Left ventricle myocardium inferior (tissue), 1 donor: Measurements from ENCODE around the gene TUBGCP3. TPM values are rescaled to one million over a fixed set of nuclear protein-coding genes. Genes with fewer than 3 reads are reported as not detected.

Source experiments
- DNase-seq: peaks from one replicate; pipeline ENCODE4 v3.0.0-alpha.2; 2020
- H3K27ac ChIP-seq: fragments of 200-600 bp; replicated peaks from 2 replicates; pipeline ENCODE4 v1.8.0; 2021
- H3K27me3 ChIP-seq: fragments of 200-600 bp; 2 replicates; pipeline ENCODE4 v1.8.0; 2021; ENCODE audit warnings: low read depth
- H3K36me3 ChIP-seq: fragments of 200-600 bp; 2 replicates; pipeline ENCODE4 v1.8.0; 2021
- H3K4me1 ChIP-seq: fragments of 200-600 bp; 2 replicates; pipeline ENCODE4 v1.8.0; 2021
- H3K4me3 ChIP-seq: fragments of 200-600 bp; 2 replicates; pipeline ENCODE4 v1.8.0; 2021; ENCODE audit warnings: mild to moderate bottlenecking, moderate library complexity
- H3K9me3 ChIP-seq: fragments of 200-600 bp; replicated peaks from 2 replicates; pipeline ENCODE4 v1.8.0; 2021
- intact Hi-C: fragments of 100-400 bp; cut with micrococcal nuclease; formaldehyde crosslinking; loops from one replicate; pipeline ENCODE4 v1.11.0; 2022
- total RNA-seq: library from RNA; stranded (reverse); fragmentation: NEBNext Ultra II Directional; extraction: Animal tissue kit (Norgen Biotek cat#: 25700); gene quantifications from one replicate; pipeline ENCODE4 v1.2.1, GENCODE V29; 2021
- TF ChIP-seq, protein P1 (sequence below): fragments of 200-600 bp; IDR thresholded peaks from 2 replicates; pipeline ENCODE4 v1.8.0; 2021; ENCODE audit warnings: antibody characterized with exemption, mild to moderate bottlenecking, borderline replicate concordance
- donor health status: DM: no; HTN: yes; CAD: no; lungs with severe emphysema.

TUBGCP3 gene
- total RNA-seq, 1 donor from 2014 or later, result 16.7 TPM

DNA sequence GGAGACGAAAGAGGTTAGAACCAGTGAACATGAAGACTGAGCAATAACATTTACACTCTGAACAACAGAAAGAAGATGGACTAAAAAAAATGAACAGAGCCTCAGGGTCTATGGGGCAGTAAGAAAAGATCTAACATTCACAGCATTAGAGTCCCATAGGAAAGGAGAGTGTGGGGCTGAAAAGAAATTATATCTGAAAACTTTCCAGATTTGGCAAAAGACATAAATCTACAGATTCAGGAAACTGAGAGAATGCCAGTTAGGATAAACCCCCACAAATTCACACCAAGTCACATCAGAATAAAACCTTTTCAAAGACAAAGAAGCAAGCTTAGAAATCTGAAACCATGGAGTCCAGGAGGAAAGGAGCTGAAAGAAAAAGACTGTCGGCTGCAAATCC is 20.3 kb upstream of the TUBGCP3 start:
- intact Hi-C loops, result loop anchor here (10.0 kb wide), 1 partner anchor 1133 kb away; no protein-coding TSS in a partner anchor
- Histone ChIP-seq H3K36me3 (no peaks in the 10 kb centered on the region), H3K27ac (no peak overlapping the region), H3K4me3 (no peak overlapping the region), H3K27me3 (peaks cover 8% of the 10 kb centered on the region), H3K4me1 (peaks cover 11% of the 10 kb centered on the region), H3K9me3 (no peaks in the 10 kb centered on the region)
- no peak for DNase-seq
- TF ChIP-seq, protein P1, sequence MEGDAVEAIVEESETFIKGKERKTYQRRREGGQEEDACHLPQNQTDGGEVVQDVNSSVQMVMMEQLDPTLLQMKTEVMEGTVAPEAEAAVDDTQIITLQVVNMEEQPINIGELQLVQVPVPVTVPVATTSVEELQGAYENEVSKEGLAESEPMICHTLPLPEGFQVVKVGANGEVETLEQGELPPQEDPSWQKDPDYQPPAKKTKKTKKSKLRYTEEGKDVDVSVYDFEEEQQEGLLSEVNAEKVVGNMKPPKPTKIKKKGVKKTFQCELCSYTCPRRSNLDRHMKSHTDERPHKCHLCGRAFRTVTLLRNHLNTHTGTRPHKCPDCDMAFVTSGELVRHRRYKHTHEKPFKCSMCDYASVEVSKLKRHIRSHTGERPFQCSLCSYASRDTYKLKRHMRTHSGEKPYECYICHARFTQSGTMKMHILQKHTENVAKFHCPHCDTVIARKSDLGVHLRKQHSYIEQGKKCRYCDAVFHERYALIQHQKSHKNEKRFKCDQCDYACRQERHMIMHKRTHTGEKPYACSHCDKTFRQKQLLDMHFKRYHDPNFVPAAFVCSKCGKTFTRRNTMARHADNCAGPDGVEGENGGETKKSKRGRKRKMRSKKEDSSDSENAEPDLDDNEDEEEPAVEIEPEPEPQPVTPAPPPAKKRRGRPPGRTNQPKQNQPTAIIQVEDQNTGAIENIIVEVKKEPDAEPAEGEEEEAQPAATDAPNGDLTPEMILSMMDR, result no peak

DNA sequence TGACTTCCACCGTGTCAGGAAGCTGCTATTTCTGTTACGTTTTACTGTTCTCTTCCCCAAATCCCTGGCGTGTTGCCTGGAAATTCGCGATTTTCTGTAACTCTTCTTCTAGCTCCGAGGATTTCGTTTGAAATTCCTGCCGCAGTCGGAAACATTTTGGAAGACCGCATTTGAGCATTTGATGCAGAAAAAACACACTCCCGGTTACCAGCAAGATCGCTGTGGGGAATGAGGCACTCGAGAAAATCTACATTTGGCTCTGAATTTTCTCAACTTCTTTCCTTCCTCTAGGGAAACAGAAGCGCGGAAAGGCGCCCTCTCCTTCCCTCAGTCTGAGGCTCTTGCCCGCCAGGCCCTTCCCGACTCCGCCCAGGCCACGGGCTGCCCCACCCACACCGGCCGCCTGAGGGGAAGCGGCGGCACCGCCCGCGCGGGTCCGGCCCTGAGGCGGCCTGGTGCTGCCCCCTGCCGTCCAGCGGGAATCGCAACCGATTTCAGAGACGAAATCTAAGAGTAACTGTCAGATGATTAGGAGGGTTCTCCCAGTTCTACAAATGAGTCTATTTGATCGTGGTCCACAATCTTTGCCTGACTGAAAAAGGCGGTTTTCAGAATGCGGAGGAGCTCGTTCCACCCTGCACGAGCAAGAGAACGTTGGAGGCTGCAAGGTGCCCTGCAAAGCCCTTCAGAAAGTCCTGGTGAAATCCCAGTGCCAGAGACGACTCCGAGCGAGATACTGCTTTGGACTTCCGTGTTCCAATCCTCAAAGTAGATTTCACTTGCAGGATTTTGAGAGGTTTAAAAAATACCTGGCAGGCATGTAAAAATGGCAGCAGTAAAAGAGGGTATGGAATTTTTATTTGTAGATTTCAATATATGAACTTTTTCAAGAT is 18.4 kb upstream of the TUBGCP3 start:
- TF ChIP-seq, protein P1, result peak; percentile 97
- Histone ChIP-seq H3K27me3 (peaks cover under 1% of the 10 kb centered on the region), H3K9me3 (no peaks in the 10 kb centered on the region), H3K36me3 (no peaks in the 10 kb centered on the region), H3K4me1 (peaks cover 11% of the 10 kb centered on the region), H3K27ac (peak overlapping the region; percentile 57), H3K4me3 (peak overlapping the region; percentile 62)
- intact Hi-C loops, result loop anchor here (10.0 kb wide), 1 partner anchor 1132 kb away; no protein-coding TSS in a partner anchor
- peak; percentile 93 for DNase-seq

DNA sequence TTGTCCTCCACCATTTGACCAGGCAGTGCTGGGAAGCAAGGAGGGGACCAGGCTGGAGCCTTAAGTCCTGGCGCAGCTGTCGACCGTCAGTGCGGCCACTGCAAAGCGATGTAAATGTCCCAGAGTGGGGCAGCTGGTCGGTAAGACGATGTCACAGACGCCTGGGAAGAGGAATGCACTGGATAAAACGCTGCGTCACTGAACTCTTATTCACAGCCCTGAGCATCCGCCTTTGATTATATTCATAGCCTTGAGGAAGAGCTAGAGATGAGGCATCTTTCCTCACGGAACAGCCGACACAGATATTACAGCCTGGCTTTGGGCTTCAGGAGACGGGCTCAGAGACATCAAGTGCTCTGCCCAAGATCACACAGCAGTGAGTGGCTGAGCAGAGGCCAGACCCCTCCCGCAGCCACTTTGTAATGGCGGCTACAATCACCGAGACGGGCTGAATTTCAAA is 17.6 kb upstream of the TUBGCP3 start:
- peak overlapping the region; percentile 57 for H3K27ac ChIP-seq
- peak overlapping the region; percentile 62 for H3K4me3 ChIP-seq

DNA sequence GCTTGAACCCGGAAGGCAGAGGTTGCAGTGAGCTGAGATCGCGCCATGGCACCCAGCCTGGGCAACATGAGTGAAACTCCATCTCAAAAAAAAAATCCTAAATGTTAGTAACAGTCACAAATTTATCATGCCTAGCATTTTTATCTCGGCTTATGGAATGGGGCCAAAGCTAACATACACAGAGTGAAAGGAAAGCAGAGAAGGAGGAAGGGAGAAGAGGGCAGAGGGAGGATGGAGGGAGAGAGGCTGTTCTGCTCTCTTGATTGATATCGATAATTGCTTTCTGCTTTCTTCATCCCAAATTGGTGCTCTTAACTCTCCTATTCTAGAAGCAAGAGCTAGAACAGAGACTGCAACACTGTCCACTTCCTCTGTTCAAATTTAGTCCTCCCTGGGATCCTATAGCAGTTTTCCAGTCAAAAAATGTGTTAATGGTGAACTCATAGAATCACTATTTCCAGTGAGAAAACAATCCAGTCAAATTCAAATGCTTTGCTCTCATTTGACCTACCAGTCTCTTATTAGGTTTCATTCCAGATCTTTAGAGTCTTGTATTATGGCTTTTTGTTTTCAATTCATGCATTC is 15.8 kb upstream of the TUBGCP3 start:
- no peak overlapping the region for H3K4me3 ChIP-seq
- TF ChIP-seq, protein P1, result no peak
- H3K36me3 ChIP-seq, result no peaks in the 10 kb centered on the region
- H3K4me1 ChIP-seq, result peaks cover 11% of the 10 kb centered on the region
- no peaks in the 10 kb centered on the region for H3K9me3 ChIP-seq
- intact Hi-C loops, result loop anchor here (10.0 kb wide), 1 partner anchor 1129 kb away; no protein-coding TSS in a partner anchor
- H3K27me3 ChIP-seq, result no peaks in the 10 kb centered on the region
- no peak overlapping the region for H3K27ac ChIP-seq
- no peak for DNase-seq

More for the DNA sequence above, 17.6 kb upstream of the TUBGCP3 start:
- H3K9me3 ChIP-seq, result no peaks in the 10 kb centered on the region
- TF ChIP-seq, protein P1, result no peak
- H3K36me3 ChIP-seq, result no peaks in the 10 kb centered on the region
- intact Hi-C loops, result loop anchor here (10.0 kb wide), 1 partner anchor 1131 kb away; no protein-coding TSS in a partner anchor
- DNase-seq, result no peak
- H3K4me1 ChIP-seq, result peaks cover 11% of the 10 kb centered on the region
- H3K27me3 ChIP-seq, result no peaks in the 10 kb centered on the region

DNA sequence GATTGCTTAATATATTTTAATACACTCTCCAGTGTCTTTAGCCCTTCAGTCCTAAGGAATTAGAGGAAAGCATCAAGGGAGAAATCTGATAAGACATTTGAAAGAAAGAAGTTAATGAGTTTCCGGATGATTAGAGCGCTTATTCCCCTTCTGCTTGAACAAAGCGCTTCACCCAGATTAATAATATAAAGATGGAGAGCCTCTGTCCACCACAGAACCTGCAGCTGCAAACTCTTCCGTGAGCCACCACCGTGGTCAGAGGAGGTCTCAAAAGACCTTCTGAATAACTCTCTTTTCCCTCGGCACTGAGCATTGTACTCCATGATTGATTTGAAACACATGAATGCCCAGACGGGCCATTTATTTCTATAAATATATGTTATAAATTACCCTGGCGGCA is 14.2 kb upstream of the TUBGCP3 start:
- Histone ChIP-seq H3K9me3 (no peaks in the 10 kb centered on the region), H3K4me1 (peaks cover 11% of the 10 kb centered on the region), H3K4me3 (no peak overlapping the region), H3K27me3 (no peaks in the 10 kb centered on the region), H3K27ac (no peak overlapping the region), H3K36me3 (no peaks in the 10 kb centered on the region)
- intact Hi-C loops, result loop anchor here (10.0 kb wide), 1 partner anchor 1127 kb away; no protein-coding TSS in a partner anchor
- TF ChIP-seq, protein P1, result no peak
- no peak for DNase-seq
